AG08396 (cell line): ENCODE results near the gene ZNF844.
"Not testable (repeated sequence)": the region's sequence is repeated elsewhere in the genome, so short reads cannot be mapped to it uniquely, and the experiment has no call there.

Experiments
- DNase-seq: peaks from one replicate; pipeline ENCODE4 v3.0.0; 2012; ENCODE audit warnings: low spot score, mixed read lengths

ZNF844 gene

DNA sequence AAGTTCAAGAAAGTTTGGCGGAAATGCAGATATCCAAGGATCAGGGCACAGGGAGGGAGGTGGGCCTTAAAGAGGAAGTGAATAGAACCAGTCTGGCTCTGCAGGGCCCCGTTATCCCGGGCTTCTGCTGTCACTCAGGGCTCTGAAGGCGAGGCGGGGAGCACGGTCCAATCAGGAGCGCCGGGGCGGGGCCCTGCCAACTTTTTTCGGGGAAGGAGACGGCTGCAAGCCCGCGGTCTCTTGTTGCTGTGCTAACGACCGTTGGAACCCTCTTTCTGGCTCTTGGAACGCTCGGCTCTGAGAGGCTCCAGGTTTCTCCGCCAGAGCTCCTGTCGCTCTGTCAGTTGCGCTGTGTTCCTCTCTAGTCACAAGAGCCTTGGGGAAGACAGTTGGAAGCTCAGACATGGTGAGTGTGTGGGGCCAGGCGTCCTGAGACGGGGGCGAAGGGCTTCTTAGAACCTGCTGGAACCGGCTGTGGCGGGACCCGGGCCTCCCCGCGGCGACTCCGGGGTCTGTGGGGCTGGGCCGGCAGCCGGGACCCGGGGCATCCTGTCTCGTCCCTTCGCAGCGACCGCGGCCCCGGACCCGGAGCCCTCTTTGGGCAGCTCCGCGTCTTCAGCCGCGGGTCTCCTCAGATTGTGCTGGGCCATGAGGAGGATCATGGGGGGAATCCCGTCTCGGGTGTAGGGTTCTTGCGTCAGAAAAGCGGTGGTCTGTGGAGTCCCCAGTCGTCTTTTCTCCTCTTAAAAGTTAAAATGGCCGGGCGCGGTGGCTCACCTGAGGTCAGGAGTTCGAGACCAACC, 27.7 kb downstream of the ZNF844 start:
- peak; percentile 96 for DNase-seq

DNA sequence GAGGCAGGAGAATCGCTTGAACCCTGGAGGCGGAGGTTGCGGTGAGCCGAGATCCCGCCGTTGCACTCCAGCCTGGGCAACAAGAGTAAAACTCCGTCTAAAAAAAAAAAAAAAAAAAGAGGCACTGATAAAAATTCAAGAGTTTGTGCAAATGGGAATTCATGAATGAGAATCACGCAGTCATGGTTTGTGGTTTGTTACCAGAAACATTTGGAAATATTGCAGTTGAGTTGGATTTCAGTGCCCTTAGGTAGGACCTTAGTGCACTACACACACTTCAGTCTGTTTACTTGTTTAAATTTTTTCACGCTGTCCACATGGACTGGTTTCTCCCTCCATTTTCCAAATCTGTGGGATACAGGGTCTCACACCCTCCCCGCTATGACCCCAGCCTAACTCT, 28.4 kb downstream of the ZNF844 start:
- no peak for DNase-seq

- DNase-seq: no peak
Measured at GRCh38 chr19:12093777-12094176, 29.2 kb downstream of the ZNF844 start.

DNA sequence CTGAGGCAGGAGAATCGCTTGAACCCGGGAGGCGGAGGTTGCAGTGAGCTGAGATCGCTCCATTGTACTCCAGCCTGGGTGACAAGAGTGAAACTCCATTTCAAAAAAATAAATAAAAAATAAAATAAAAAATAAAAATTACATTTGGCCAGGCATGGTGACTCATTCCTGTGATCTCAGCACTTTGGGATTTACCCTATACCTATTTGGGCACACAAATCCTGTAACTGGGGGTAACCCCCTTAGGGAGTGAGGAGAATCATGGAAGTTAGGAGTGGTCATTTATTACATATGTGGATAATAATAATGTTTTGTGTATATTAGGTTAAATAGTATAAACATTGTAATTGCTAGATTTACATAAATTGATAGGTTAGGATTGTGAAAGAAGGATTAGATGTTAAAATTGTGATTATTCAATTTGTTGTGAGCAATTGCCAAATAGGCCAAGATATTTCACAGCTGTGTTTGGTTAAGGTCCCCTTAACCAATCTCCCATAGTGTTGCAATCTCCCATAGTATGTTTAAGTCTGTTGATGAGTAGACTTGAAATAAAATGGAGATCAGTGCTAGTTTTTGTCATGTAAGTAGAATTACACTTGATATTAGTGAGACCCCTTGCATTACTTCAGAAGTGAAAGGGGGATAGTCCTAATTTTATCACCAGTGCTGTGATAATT, 30.7 kb downstream of the ZNF844 start:
- DNase-seq: no peak

- no peak for DNase-seq
Measured at GRCh38 chr19:12098040-12098439, 33.5 kb downstream of the ZNF844 start.

DNA sequence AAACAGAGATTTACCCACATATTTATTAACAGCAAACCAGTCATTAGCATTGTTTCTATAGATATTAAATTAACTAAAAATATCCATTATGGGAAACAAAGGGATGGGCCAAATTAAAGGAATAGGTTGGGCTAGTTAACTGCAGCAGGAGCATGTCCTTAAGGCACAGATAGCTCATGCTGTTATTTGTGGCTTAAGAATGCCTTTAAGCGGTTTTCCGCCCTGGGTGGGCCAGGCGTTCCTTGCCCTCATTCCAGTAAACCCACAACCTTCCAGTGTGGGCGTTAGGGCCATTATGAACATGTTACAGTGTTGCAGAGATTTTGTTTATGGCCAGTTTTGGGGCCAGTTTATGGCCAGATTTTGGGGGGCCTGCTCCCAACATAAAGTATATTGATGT, 39.4 kb downstream of the ZNF844 start:
- DNase-seq: not testable (repeated sequence)

DNA sequence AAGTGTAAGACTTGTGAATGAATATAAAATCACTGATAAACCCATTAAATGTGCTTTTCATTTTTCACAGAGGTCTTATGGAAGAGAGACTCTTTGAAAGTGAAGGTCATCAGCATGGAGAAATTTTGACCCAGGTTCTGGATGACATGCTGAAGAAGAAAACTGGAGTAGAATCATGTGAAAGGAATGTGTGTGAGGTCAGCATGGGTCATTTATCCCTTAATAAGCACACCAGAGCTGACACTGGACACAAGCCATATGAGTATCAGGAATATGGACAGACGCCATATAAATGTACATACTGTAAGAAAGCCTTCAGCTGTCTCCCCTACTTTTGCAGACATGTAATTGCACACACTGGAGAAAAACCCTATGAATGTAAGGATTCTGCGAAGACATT, 46.6 kb downstream of the ZNF844 start:
- no peak for DNase-seq

DNA sequence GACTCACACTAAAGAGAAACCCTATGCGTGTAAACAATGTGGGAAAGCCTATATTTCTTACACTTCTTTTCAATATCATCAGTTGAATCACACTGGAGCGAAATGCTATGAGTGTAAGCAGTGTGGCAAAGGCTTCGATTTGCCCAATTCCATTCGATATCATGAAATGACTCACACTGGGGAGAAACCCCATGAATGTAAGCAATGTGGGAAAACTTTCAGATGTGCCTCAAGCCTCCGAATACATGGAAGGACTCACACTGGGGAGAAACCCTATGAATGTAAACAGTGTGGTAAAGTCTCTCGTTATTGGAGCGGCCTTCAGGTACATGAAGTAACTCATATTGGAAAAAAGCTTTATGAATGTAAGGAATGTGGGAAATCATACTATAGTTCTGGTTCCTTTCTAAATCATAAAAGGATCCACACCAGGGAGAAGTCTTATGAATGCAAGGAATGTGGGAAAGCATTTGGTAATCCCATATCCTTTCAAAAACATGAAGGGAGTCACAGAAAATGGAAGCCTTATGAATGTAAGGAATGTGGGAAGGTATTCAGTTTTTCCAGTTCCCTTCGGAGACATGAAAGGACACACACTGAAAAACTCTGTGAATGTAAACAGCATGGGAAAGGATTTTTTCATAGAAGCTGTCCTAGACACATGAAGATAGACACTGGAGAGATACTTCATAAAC, 47.6 kb downstream of the ZNF844 start:
- DNase-seq: no peak

- DNase-seq: no peak
Measured at GRCh38 chr19:12112701-12113100, 48.2 kb downstream of the ZNF844 start.

GRCh38 chr19:12113121-12113520, 48.6 kb downstream of the ZNF844 start:
- no peak for DNase-seq

DNA sequence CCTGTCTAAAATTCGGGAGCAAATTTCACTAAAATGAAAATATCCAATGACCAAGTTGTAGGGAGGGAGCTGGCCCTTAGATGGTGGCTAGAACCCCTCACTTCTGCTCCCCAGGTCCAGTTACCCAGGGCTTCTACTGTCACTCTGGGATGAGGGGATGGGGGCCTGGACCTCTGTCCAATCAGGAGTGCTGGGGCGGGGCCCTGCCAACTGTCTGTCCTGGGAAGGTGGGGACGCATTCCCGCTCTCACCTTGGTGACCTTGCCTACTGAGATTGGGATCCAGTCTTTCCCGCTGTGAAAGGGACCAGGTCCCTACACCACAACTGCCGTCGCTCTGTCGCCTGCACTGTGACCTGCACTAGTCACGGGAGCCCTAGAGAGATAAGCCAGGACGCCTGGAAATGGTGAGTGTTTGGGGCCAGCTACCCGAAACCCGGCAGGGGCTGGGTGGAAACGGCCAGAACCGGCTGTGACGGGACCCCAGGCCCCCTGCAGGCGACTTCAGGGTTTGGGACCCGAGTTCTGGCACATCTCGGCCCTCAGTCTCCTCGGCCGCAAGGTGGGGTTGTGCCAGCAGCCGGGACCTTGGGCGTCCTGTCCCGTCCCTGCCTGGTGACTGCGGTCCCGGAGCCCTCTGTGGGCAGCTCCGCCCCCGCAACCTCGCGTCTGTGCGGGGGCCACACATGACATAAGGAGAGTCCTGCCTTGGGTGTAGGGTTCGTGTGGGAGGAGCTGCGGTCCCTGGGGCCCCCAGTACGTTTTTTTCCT, 52.9 kb downstream of the ZNF844 start:
- no peak for DNase-seq

DNA sequence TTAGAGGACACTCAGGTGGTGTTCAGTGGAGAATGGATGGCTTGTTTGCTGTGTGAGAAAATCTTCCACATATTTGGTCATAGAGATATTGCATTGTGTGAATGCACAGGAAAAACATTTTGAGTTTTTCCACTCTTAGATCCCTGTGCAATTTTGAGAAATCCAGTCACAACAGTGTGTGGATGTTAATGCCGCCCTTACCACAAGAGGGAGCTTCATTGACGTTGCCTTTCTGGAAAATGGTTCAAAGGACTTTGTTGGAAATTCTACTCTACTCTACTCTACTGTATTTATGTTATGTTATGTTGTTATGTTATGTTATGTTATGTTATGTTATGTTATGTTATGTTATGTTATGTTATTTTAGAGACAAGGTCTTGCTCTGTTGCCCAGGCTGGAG, 62.2 kb downstream of the ZNF844 start:
- DNase-seq: peak; percentile 33
